ENCODE results near the gene GPER1.

Gene GPER1

GRCh38 chr7:1044189-1045068, 43.5 kb upstream of the GPER1 start, which contains the start of gene GPR146:
GPR146 (plus strand) TSS chr7:1044546; CDS start chr7:1057516, 12,970 bp downstream.
- peak; percentile 96 for DNase-seq (ENCODE audit: low read depth, low spot score)
- Histone ChIP-seq H3K9ac (ENCODE audit: insufficient read length, low read depth) (peak within 1 kb of the TSS; percentile 80), H3K27me3 (ENCODE audit: insufficient read depth, insufficient read length) (no peaks in the 10 kb centered on the region), H3K4me1 (ENCODE audit: insufficient read depth, insufficient read length) (peaks cover 23% of the 10 kb centered on the region), H3K4me3 (ENCODE audit: insufficient read length, low read depth) (peak within 1 kb of the TSS; percentile 64), H3K36me3 (ENCODE audit: insufficient read depth, insufficient read length, low read length) (no peaks in the 10 kb centered on the region), H3K9me3 (ENCODE audit: insufficient read depth, low read length) (no peaks in the 10 kb centered on the region)
- no peak for TF ChIP-seq SUZ12 (IDR thresholded peaks at IDR 0.05; ENCODE audit: extremely low read depth, insufficient read depth, insufficient read length)
- no peak for TF ChIP-seq ZNF274 (IDR thresholded peaks at IDR 0.05; ENCODE audit: low read depth, low read length)
- no peak for TF ChIP-seq YY1 (IDR thresholded peaks at IDR 0.05; ENCODE audit: insufficient read depth, insufficient read length)

GRCh38 chr7:1045069-1046063, 42.5 kb upstream of the GPER1 start:
- Histone ChIP-seq H3K4me3 (ENCODE audit: insufficient read length, low read depth) (peak overlapping the region; percentile 64), H3K27me3 (ENCODE audit: insufficient read depth, insufficient read length) (no peaks in the 10 kb centered on the region), H3K4me1 (ENCODE audit: insufficient read depth, insufficient read length) (peaks cover 23% of the 10 kb centered on the region), H3K9ac (ENCODE audit: insufficient read length, low read depth) (peak overlapping the region; percentile 37), H3K9me3 (ENCODE audit: insufficient read depth, low read length) (no peaks in the 10 kb centered on the region), H3K36me3 (ENCODE audit: insufficient read depth, insufficient read length, low read length) (peaks cover under 1% of the 10 kb centered on the region)
- TF ChIP-seq ZNF274 (IDR thresholded peaks at IDR 0.05; ENCODE audit: low read depth, low read length) (no peak), SUZ12 (IDR thresholded peaks at IDR 0.05; ENCODE audit: extremely low read depth, insufficient read depth, insufficient read length) (no peak), YY1 (IDR thresholded peaks at IDR 0.05; ENCODE audit: insufficient read depth, insufficient read length) (no peak)
- no peak for DNase-seq (ENCODE audit: low read depth, low spot score)

- Histone ChIP-seq H3K4me3 (ENCODE audit: insufficient read length, low read depth) (no peak overlapping the region), H3K27me3 (ENCODE audit: insufficient read depth, insufficient read length) (no peaks in the 10 kb centered on the region), H3K9ac (ENCODE audit: insufficient read length, low read depth) (peak overlapping the region; percentile 12), H3K36me3 (ENCODE audit: insufficient read depth, insufficient read length, low read length) (peaks cover 3% of the 10 kb centered on the region), H3K4me1 (ENCODE audit: insufficient read depth, insufficient read length) (peaks cover 21% of the 10 kb centered on the region), H3K9me3 (ENCODE audit: insufficient read depth, low read length) (no peaks in the 10 kb centered on the region)
- no peak for DNase-seq (ENCODE audit: low read depth, low spot score)
- TF ChIP-seq ZNF274 (IDR thresholded peaks at IDR 0.05; ENCODE audit: low read depth, low read length) (no peak), YY1 (IDR thresholded peaks at IDR 0.05; ENCODE audit: insufficient read depth, insufficient read length) (no peak), SUZ12 (IDR thresholded peaks at IDR 0.05; ENCODE audit: extremely low read depth, insufficient read depth, insufficient read length) (no peak)
These were observed 40.9 kb upstream of the GPER1 start for GRCh38 chr7:1046722-1047679.

DNA sequence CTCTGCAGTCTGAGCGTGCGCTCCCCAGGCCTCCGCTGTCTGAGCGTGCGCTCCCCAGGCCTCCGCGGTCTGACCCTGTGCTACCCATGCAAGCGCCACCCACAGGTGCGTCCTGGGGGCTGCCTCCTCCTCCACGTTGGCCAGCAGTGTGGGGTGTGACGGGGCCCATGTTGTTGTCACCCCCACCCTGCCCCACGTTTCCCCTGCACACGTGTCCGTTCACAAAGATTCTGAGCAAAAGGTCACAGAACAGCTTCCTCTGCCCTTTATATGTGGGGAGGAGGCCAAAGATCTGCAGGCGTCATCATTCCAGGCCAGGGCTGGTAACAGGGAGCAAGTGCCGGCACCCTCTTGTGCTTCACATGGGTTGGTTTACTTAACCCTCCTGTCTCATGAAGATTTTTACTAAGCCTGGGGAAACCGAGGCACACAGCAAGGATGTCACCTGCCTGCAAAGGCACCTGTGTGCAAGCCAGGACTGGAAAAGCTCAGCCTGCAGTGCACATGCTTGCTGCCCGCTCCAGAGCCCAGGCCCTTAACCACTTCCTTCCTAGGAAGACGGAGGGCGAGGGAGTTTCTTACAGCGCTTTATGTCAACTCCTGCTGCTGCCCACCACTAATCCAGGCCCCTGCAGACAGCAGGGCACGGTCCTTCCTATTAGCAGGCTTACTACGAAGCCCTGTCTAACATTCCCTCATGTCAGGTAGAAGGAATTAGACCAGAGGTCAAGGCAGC, 38.7 kb upstream of the GPER1 start:
- Histone ChIP-seq H3K9ac (ENCODE audit: insufficient read length, low read depth) (no peak overlapping the region), H3K4me1 (ENCODE audit: insufficient read depth, insufficient read length) (peaks cover 25% of the 10 kb centered on the region), H3K36me3 (ENCODE audit: insufficient read depth, insufficient read length, low read length) (peaks cover 3% of the 10 kb centered on the region), H3K9me3 (ENCODE audit: insufficient read depth, low read length) (no peaks in the 10 kb centered on the region), H3K27me3 (ENCODE audit: insufficient read depth, insufficient read length) (no peaks in the 10 kb centered on the region), H3K4me3 (ENCODE audit: insufficient read length, low read depth) (no peak overlapping the region)
- no peak for DNase-seq (ENCODE audit: low read depth, low spot score)
- TF ChIP-seq YY1 (IDR thresholded peaks at IDR 0.05; ENCODE audit: insufficient read depth, insufficient read length) = no peak
- TF ChIP-seq SUZ12 (IDR thresholded peaks at IDR 0.05; ENCODE audit: extremely low read depth, insufficient read depth, insufficient read length) = no peak
- TF ChIP-seq ZNF274 (IDR thresholded peaks at IDR 0.05; ENCODE audit: low read depth, low read length) = no peak

GRCh38 chr7:1049801-1050200, 38.1 kb upstream of the GPER1 start:
- Histone ChIP-seq H3K9ac (ENCODE audit: insufficient read length, low read depth) (peak overlapping the region; percentile 29), H3K27me3 (ENCODE audit: insufficient read depth, insufficient read length) (no peaks in the 10 kb centered on the region), H3K4me3 (ENCODE audit: insufficient read length, low read depth) (no peak overlapping the region), H3K9me3 (ENCODE audit: insufficient read depth, low read length) (no peaks in the 10 kb centered on the region), H3K4me1 (ENCODE audit: insufficient read depth, insufficient read length) (peaks cover 29% of the 10 kb centered on the region), H3K36me3 (ENCODE audit: insufficient read depth, insufficient read length, low read length) (peaks cover 5% of the 10 kb centered on the region)
- no peak for TF ChIP-seq YY1 (IDR thresholded peaks at IDR 0.05; ENCODE audit: insufficient read depth, insufficient read length)
- TF ChIP-seq ZNF274 (IDR thresholded peaks at IDR 0.05; ENCODE audit: low read depth, low read length) = no peak
- no peak for TF ChIP-seq SUZ12 (IDR thresholded peaks at IDR 0.05; ENCODE audit: extremely low read depth, insufficient read depth, insufficient read length)
- no peak for DNase-seq (ENCODE audit: low read depth, low spot score)

Measured in NT2/D1 (cell line).